ENCODE measurements around the gene KIF3C. TPM values are rescaled to one million over a fixed set of nuclear protein-coding genes. Genes with fewer than 3 reads are reported as not detected.

Gene KIF3C
- total RNA-seq, 1 experiment from 2014 or later, result 39.5 TPM

- no peak for DNase-seq (ENCODE audit: low spot score)
- H3K27ac ChIP-seq (ENCODE audit: low read depth, low read length, poor library complexity, severe bottlenecking), result no peak overlapping the region
- BruUV-seq (replicated peaks), result no TSS peak
- H3K27me3 ChIP-seq (replicated peaks; ENCODE audit: insufficient read depth, low read depth, low read length, poor library complexity), result no peaks in the 10 kb centered on the region
- ChIA-PET CTCF (no interaction called here), POLR2A (ENCODE audit: low non-redundant PET) (no interaction called here)
- H3K9me3 ChIP-seq (ENCODE audit: low read depth, low read length, poor library complexity, severe bottlenecking), result no peaks in the 10 kb centered on the region
- no peak overlapping the region for H3K4me3 ChIP-seq (ENCODE audit: low read depth, low read length, poor library complexity, severe bottlenecking)
- intact Hi-C loops (cut with micrococcal nuclease; ENCODE audit: unreplicated experiment), result no loop called here
- H3K4me1 ChIP-seq (ENCODE audit: insufficient read depth, low read length, poor library complexity, severe bottlenecking), result no peaks in the 10 kb centered on the region
- TF ChIP-seq EZH2 (IDR thresholded peaks at IDR 0.05; ENCODE audit: borderline replicate concordance, low read depth, low read length, poor library complexity, severe bottlenecking), result no peak
- TF ChIP-seq, protein P1, sequence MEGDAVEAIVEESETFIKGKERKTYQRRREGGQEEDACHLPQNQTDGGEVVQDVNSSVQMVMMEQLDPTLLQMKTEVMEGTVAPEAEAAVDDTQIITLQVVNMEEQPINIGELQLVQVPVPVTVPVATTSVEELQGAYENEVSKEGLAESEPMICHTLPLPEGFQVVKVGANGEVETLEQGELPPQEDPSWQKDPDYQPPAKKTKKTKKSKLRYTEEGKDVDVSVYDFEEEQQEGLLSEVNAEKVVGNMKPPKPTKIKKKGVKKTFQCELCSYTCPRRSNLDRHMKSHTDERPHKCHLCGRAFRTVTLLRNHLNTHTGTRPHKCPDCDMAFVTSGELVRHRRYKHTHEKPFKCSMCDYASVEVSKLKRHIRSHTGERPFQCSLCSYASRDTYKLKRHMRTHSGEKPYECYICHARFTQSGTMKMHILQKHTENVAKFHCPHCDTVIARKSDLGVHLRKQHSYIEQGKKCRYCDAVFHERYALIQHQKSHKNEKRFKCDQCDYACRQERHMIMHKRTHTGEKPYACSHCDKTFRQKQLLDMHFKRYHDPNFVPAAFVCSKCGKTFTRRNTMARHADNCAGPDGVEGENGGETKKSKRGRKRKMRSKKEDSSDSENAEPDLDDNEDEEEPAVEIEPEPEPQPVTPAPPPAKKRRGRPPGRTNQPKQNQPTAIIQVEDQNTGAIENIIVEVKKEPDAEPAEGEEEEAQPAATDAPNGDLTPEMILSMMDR (conservative IDR thresholded peaks at IDR 0.05; ENCODE audit: low read depth, low read length), result no peak
- peaks cover 10% of the 10 kb centered on the region for H3K36me3 ChIP-seq (ENCODE audit: insufficient read depth, low read length, poor library complexity, severe bottlenecking)
These were observed 59.8 kb downstream of the KIF3C start for GRCh38 chr2:25922501-25922900.

- no TSS peak for BruUV-seq (replicated peaks)
- Histone ChIP-seq H3K27ac (ENCODE audit: low read depth, low read length, poor library complexity, severe bottlenecking) (no peak overlapping the region), H3K9me3 (ENCODE audit: low read depth, low read length, poor library complexity, severe bottlenecking) (no peaks in the 10 kb centered on the region), H3K4me1 (ENCODE audit: insufficient read depth, low read length, poor library complexity, severe bottlenecking) (no peaks in the 10 kb centered on the region), H3K27me3 (replicated peaks; ENCODE audit: insufficient read depth, low read depth, low read length, poor library complexity) (no peaks in the 10 kb centered on the region), H3K36me3 (ENCODE audit: insufficient read depth, low read length, poor library complexity, severe bottlenecking) (no peaks in the 10 kb centered on the region), H3K4me3 (ENCODE audit: low read depth, low read length, poor library complexity, severe bottlenecking) (no peak overlapping the region)
- DNase-seq (ENCODE audit: low spot score), result no peak
- intact Hi-C loops (cut with micrococcal nuclease; ENCODE audit: unreplicated experiment), result no loop called here
- POLR2A ChIA-PET (ENCODE audit: low non-redundant PET), result no interaction called here
- TF ChIP-seq, protein P1 (conservative IDR thresholded peaks at IDR 0.05; ENCODE audit: low read depth, low read length), result no peak
- no peak for TF ChIP-seq EZH2 (IDR thresholded peaks at IDR 0.05; ENCODE audit: borderline replicate concordance, low read depth, low read length, poor library complexity, severe bottlenecking)
- CTCF ChIA-PET, result interaction anchor here (0.6 kb wide), 1 partner anchor 30 kb away, joined by 3 read pairs; no protein-coding TSS in a partner anchor
These were observed 61.4 kb downstream of the KIF3C start for GRCh38 chr2:25920786-25921415.

DNA sequence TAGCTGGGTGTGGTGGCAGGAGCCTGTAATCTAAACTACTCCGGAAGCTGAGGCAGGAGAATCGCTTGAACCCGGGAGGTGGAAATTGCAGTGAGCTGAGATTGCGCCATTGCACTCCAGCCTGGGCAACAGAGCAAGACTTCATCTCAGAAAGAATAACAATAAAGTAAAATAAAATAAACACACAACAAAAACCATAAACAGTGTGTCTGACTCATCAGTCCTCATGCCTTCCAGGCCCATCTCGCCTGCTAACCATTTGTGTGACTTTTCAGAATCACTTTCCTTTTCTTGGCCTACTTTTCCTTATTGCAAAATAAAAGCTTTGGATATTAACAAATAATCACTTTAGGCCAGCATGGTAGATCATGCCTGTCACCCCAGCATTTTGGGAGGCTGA is 62.0 kb downstream of the KIF3C start:
- POLR2A ChIA-PET (ENCODE audit: low non-redundant PET), result no interaction called here
- TF ChIP-seq, protein P1 (conservative IDR thresholded peaks at IDR 0.05; ENCODE audit: low read depth, low read length), result no peak
- no peak for TF ChIP-seq EZH2 (IDR thresholded peaks at IDR 0.05; ENCODE audit: borderline replicate concordance, low read depth, low read length, poor library complexity, severe bottlenecking)

More for the DNA sequence above, 62.0 kb downstream of the KIF3C start:
- Histone ChIP-seq H3K36me3 (ENCODE audit: insufficient read depth, low read length, poor library complexity, severe bottlenecking) (no peaks in the 10 kb centered on the region), H3K4me1 (ENCODE audit: insufficient read depth, low read length, poor library complexity, severe bottlenecking) (no peaks in the 10 kb centered on the region), H3K27ac (ENCODE audit: low read depth, low read length, poor library complexity, severe bottlenecking) (no peak overlapping the region), H3K27me3 (replicated peaks; ENCODE audit: insufficient read depth, low read depth, low read length, poor library complexity) (no peaks in the 10 kb centered on the region), H3K4me3 (ENCODE audit: low read depth, low read length, poor library complexity, severe bottlenecking) (no peak overlapping the region), H3K9me3 (ENCODE audit: low read depth, low read length, poor library complexity, severe bottlenecking) (no peaks in the 10 kb centered on the region)
- BruUV-seq (replicated peaks), result no TSS peak
- CTCF ChIA-PET, result interaction anchor here (0.6 kb wide), 1 partner anchor 31 kb away, joined by 3 read pairs; no protein-coding TSS in a partner anchor
- DNase-seq (ENCODE audit: low spot score), result no peak
- intact Hi-C loops (cut with micrococcal nuclease; ENCODE audit: unreplicated experiment), result no loop called here
